SHP77 (cell line): Measurements from ENCODE around the gene SFTPA1.
"Not testable (repeated sequence)": the region's sequence is repeated elsewhere in the genome, so short reads cannot be mapped to it uniquely, and the experiment has no call there.

ENCODE experiments used
- DNase-seq, 2 experiments: peaks; one replicate each; lab custom pipeline; 2025; lab: John Stamatoyannopoulos, UW

Gene SFTPA1

DNA sequence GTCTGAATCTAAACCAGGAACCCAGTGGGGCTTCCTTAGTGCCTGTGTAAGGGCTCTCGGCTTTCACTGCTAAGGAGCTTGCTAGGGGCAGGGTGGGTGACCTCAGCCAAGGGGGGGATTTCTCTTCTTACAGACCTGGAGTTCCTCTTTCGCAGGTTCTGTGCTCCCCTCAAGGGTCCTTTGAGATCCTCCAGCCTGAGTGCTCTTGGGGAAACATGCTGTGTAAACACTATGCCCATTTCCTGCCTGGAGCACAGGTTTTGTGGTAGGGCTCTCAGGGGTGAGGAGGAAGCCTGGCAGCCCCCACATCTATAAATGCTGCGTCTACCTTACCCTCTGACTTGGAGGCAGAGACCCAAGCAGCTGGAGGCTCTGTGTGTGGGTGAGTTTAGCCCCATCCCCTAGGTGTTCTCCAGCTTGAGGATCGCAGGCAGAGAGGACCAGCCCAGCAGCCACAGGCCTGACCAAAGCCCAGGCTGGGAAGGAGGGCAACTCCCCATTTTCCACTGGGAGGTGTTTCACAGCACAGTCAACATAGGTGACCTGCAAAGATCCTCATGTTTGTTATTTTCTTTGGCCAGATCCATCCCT, at the start of gene SFTPA1:
TSS of gene SFTPA1 (plus strand) at position 339 of the 591 bp plus-strand sequence. CDS start 887 bp downstream, outside the sequence.
- no peak for DNase-seq

DNA sequence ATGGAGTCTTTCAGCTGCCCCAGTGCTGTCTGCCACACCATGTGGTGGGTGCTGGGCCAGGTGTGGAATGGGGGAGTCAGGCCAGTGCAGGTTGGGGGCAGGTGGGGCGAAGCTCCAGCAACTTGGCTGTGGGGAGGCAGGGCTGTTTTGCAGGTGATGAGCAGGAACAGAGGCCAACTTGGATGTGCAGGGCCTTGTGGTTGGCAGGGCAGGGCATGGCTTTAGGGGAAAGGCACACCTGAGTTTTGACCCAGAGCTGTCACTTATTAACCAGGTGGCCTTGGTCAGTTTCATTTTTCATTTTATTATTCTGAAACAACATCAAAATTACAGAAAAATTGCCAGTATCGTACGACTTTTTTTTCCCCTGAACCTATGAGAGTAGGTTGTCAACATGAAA, 49.5 kb upstream of the SFTPA1 start:
- no peak for DNase-seq

DNA sequence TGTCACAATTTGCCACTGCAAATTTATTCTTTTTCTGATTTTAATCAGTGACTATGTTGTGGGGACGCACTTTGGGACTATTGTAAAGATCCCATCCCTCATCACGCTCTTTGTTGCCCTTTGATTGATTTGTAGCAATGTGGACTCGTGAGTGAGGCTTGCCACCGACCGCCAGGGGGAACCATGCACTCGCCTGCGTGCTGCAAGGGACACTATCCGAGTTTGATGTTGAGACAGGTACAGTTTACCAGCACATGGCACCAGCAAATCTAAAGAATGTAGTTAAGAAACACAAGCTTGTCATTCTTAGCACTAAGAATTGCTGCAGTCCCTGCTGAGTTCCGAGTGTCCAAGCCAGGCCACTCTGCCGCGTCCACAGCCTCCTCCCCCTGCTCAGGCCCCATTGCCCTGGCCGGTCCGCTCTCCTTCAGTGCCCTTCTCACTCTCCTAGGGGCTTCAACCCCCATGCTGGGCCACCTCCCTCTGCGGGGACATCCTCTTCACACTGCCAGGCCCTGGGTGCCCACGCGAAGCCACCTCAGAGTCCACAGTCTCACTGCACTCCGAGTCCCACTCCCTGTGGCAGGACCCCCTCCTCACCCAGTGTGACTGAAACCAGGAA, 48.5 kb upstream of the SFTPA1 start:
- DNase-seq: peak; percentile 12 to 35

DNA sequence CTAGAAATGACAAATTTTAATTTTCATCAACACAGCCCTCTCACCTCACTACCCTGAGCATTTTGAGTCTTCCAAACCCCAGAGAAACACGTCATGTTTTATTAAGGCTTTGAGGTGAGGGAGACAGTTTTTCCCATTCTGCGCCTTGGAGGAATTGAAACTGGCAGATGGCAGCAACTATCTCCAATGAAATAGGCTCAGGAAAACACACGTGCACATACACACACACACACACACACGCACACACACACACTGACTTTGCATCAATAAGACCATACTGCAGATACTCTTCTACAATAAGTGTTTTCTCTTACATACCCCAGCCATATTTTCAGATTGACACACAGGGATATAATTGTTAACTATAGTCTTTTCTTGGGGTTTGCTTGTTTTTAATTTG, 47.3 kb upstream of the SFTPA1 start:
- DNase-seq: no peak

DNA sequence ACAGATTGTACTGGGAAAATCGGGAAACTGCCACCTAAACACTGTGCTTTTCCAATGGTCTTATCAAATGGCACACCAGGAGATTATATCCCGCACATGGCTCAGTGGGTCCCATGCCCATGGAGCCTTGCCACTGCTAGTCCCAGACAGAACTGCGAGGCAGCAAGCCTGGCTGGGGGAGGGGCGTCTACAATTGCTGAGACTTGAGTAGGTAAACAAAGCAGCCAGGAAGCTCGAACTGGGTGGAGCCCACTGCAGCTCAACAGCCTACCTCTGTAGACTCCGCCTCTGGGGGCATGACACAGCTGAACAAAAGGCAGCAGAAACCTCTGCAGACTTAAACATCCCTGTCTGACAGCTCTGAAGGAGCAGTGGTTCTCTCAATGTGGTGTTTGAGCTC, 40.1 kb upstream of the SFTPA1 start:
- DNase-seq: peak in 1 of 2 experiments; percentile 15

DNA sequence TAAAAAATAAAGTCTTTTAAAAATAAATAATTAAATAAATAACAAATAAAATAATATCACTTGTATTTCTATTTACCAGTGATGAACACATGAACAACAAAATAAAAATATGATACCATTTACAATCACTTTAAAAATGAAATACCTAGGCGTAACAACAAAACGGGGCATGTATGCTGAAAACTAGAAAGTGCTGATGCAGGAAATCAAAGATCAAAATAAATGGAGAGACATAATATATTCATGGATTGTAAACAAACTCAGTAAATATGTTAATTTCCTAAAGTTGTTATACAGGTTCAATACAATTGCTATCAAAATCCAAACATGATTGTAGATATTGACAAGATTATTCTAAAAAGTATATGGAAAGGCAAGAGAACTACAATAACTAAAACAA, 31.4 kb upstream of the SFTPA1 start:
- DNase-seq: no peak

DNA sequence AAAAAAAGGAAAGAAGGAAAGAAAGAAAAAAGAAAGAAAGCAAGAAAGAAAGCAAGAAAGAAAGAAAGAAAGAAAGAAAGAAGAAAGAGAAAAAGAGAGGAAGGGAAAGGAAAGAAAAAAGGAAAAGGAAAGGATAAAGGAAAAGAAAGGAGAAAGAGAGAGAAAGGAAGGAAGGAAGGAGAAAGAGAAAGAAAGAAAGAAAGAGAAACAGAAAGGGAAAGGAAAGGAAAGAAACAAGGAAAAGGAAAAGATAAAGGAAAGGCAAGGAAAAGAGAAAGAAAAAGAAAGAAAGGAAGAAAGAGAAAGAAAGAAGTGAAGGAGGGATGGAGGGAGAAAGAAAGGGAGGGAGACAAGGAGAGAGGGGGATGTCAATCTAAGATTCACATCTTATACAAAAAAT, 29.7 kb upstream of the SFTPA1 start:
- DNase-seq: no peak

DNA sequence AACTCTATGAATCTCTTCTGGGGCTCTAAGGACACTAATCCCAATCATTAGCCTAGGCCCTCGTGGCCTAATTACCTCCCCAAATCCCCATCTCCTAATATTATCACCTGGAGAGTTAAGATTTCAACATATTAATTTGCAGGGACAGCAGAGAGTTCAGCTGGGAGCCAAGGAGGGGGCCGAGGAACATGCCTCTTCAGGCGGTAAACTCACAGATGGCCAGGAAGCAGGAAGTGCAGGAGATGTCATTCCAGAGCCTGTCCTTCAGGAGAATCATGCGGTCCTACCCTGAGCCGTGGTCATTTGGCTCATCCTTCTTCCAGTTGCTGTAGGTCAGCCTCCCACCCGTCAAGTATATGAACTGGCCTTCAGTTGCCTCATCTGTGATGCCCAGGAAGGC, 28.6 kb upstream of the SFTPA1 start:
- no peak for DNase-seq

DNA sequence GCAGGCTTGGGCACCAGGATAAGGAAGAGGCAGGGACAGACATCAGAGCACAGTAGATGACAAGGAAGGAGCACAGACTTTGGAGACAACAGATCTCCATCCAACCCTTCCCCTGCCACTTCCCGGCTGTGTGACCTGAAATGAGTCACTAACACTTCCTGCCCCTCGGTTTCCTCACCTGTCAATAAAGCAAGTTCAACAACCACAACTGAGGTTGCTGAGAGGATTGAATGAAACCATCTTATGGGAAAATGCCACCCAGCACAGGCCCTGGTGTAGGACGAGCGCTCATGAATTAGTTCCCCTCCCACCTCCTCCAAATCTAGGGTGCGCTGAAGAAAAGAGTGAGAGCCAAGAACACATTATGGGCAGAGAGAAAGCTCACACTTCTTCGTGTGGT, 27.8 kb upstream of the SFTPA1 start:
- DNase-seq: not testable (repeated sequence)

DNA sequence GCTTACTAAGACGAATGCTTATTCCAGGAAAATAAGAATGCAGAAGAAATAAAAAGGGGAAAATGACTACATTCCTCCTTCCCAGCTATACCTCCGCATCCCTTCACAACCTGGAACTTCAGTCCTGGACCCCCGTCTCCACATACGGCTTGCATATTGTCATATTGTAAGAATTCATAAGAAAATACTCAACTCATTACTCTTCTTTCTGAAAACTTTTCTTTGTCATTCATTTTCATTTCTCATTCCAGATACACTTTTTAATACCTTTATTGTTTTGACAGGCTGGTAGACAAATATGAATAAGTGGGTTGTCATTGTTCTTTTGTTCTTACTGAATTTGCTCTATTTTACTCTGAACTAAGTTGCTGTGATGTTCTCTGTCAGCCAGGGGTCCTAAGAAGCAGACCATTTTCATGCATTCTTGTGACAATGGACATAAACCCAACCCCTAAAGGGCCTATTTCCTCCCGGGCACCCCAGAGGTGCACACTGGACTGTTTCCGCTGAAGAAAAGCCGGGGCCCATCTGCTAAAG, 27.2 kb upstream of the SFTPA1 start:
- no peak for DNase-seq

DNA sequence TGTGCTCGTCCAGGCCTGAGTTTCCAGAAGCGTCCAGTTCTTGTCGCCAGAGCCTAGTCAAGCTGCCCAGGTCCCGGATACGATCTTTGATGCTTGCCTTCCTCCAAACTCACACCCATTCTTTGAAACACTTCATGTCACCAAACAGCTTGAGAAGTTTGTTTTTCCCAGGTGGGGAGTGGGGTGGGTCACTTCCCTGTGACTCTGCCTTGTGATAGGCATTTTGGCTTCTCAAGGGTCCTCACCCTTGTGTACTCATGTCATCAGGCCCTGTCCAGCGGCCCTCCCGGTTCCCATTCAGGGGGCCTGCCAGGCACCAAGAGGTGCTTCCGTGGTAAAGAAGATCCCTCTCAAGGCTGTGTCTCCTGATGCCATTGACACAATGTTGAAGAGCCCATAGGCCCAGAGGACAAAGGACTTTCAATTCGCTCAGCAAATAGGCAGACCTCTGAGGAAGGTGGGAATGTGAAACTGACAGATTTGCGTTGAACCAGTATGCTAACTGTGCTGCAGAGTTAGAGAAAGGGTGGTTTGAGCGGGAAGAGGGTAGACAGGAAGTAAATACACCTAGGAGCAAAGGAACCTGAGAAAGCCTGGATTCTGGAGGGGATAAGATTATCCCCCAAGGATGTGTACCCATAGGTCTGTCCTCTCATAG, 24.7 kb upstream of the SFTPA1 start:
- DNase-seq: no peak

DNA sequence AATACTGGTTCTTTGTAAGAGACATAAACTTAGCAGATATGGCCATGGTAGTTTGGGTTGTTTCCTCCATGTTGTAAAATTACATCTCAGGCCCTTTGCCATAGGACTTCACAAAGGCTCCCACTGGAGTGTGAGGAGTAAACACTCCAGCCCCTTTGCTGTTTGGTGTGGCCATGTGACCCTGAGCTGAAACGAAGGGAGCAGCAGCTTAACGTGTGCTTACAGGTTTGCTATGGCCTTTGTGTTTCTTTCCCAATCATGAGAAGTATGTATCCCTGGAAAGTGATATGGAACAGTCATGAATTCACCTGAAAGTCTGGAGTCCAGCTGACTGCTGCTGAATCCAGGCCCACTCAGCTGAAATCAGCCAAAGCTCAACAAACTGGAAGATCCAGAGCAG, 23.8 kb upstream of the SFTPA1 start:
- DNase-seq: no peak

DNA sequence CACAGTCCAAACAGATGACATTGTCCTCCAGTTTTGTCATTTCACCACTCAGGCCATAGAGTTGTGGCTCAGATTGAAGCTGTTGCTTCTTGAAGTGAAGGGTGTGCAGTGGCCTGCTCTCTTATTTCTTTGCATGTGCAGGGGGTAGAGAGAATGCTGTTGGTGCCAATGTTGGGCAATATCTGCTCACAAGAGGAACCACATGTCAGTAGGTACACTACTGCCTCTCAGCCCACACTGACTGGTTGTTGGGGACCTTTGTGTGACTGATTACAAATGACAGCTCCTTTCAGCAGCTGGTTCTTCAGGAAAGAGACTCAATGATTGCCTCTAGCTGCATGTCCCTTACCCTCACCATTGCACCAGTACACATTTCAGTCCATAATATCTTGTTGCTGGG, 21.9 kb upstream of the SFTPA1 start:
- DNase-seq: no peak

DNA sequence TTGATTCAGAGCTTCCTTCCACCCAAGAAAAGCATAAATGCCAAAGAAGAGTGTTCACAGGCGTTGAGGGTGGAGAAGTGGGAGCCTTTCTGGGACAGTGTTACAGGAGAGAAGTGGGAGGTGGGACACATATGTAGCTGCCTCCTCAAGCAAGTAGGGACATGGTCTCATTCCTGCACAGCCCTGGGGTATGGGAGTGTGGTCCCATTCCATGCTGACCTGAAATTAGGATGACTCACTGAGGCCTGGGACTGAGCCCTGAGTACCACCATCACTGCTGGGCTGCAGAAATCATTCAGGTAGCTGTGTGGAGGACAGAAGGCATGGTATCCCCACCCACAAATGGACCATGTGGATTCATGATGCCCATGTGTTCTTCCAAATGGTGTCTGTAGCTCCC, 17.4 kb upstream of the SFTPA1 start:
- DNase-seq: no peak

DNA sequence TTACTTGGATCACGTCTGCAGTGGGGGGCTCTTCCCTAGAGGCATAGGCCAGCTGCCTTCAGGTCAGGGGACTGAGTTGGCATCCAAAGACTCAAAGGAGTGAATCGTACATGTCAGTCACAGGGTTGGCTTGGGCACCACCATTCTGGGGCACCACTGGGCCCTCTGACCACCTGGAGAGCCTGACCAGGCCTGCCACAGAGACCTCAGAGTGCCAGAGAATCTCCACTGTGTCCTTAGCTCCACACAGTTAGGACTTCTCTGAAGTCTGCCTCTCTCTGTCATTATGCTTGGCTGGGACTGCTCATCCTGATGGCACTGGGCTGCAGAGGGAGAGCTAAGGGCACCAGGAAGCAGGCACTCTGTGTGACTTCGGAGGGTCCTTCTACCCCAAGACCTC, 16.2 kb upstream of the SFTPA1 start:
- DNase-seq: not testable (repeated sequence)

DNA sequence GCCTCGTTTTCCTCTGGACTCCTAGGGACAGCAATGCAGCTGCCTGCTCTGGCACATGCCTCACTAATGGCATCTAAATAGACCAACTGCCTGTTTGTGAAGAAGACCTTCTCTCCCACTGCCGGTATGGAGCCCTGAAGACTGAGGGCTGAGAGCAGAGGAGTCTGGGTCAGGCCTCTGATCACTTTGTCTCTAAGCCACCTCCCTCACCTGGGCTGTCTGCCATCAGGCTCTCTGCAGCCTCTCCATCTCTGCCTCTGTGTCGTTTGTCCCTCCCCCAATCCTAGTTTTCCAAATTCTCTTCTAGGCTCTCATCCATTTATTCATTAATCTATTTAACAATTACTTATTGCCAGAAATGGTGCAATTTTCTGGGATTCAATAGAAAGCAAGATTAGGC, 15.2 kb upstream of the SFTPA1 start:
- no peak for DNase-seq

DNA sequence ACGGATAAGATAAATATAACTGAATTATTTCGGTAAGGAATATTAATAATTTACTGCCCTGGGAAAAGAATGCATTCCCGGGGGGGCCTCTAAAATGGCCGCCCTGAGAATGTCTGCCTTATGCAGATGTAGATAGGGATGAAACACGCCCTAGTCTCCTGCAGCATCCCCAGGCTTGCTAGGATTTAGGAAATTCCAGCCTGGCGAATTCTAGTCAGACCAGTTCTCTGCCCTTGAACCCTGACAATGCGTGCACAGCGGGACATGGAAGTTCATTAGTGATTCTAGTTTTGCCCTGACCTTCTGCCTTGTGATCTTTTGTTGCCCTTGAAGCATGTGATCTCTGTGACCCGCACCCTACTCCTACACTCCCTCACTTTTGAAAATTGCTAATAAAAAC, 11.1 kb upstream of the SFTPA1 start:
- DNase-seq: not testable (repeated sequence)

DNA sequence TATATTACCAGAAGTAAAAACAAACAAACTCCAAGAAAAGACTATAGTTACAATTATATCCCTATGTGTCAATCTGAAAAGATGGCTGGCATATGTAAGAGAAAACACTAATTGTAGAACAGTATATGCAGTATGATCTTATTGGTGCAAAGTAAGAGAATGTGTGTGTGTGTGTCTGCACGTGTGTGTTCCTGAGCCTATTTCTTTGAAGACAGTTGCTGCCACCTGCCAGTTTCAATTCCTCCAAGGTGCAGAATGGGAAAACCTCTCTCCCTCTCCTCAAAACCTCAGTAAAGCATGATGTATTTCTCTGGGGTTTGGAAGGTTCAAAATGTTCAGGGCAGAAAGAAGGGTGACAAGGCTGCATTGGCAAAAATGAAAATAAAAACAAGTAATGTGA, 8.8 kb upstream of the SFTPA1 start:
- DNase-seq: no peak

DNA sequence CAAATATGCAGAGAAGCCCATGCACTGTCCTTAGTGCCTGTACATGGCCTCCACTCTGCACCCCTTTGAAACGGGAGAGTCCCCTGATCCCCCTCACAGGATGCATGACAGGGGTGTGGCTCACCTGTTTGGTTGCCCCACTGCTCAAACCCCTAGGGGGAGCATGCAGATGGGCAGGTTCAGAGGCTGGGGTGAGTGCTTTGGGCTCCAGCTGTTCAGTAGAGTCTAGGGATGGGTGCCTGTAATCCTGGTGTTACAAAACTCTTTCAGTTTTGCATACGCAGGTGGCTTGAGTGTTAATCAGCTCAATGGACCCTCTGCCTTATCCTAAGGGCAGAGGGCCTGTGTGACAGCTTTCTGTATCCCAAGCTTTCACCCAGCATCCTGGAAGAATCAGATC, 7.8 kb upstream of the SFTPA1 start:
- DNase-seq: no peak

DNA sequence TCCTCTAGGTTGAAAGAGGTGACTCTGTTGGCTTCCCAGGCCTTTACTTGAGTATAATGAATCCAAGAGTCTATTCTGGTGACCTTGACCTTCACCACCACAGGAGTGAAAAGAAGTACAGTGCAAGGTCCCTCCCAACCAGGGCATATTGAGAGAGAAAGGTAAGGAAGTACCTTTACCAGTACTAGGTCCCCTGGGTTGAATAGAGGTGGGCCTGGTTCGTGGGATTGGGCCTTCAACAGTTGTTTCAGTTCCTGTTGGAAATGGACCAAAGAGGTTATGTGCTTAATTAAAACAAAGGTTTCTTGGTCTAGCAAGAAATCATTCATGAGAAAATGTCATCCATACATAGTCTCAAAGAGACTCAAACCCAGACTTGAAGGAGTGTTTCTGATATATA, 6.4 kb upstream of the SFTPA1 start:
- DNase-seq: no peak

DNA sequence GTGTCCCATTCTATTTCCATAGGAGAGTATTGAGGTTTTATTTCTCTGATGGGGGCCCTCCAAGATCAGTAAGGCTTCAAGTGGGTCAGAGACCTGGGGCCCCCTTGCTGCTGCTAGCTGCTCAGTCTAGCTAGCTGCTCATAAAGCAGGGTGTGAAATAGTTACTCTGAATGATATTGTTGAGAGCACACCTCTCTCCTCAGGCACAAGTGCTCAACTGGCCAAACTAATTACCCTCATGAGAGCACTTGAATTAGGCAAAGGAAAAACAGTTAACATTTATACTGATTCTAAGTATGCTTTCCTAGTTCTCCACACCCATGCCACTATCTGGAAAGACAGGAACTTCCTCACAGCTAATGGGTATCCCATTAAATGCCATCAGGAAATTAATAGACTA, 5.4 kb upstream of the SFTPA1 start:
- DNase-seq: no peak

DNA sequence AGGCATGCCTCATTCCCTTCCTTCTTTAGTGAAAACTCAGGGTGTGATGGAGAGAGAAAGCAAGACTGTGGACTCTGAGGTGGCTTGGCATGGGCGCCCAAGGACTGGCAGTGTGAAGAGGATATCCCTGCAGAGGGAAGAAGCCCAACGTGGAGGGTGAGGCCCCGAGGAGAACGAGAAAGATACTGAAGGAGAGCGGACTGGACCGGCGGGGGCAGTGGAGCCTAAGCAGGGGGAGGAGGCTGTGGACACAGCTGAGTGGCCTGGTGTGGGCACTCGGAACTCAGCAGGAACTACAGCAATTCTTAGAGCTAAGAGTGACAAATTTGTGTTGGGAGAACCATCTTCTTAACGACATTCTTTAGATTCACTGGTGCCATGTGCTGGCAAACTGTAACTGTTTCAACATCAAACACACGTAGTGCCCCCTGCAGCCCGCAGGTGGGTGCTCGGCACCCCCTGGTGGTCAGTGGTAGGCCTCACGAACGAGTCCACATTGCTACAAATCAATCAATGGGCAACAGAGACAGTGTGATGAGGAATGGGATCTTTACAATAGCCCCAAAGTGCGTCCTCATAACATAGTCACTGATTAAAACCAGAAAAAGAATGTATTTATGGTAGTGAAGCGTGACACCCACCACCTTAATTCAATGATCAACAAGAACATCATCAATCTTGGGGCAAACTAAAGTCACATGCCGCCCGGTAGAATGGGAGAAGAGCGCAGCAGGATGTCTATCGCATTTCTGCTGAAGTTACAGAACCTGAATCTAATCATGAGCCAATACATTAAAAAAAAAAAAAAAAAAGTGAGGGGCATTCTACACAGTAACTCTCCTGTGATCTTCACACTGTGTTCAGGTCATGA, 2.0 kb upstream of the SFTPA1 start:
- DNase-seq: no peak
